Measurements from ENCODE around the gene TRPV2.

GRCh38 chr17:16433514-16433913, 18.1 kb downstream of the TRPV2 start:
- no peak for TF ChIP-seq CTCF (conservative IDR thresholded peaks at IDR 0.05; ENCODE audit: low read length)
- no peak for TF ChIP-seq EZH2phosphoT487 (IDR thresholded peaks at IDR 0.05; ENCODE audit: borderline replicate concordance, low read depth, low read length)

Measured in OCI-LY7 (cell line).